ENCODE measurements around the gene PLCL2. TPM values are rescaled to one million over a fixed set of nuclear protein-coding genes. Genes with fewer than 3 reads are reported as not detected.

PLCL2 gene
- polyA plus RNA-seq, 2 of the 4 experiments (the other 2 are of a cell fraction): 2.1 to 3.0 TPM

GRCh38 chr3:16883723-16884083, 1.1 kb upstream of the PLCL2 start:
- WGBS (ENCODE audit: missing lambda C conversion rate): 84% methylated on average over 16 of the region's 16 CpGs
- no peak for TF ChIP-seq REST (IDR thresholded peaks at IDR 0.05)
- TF ChIP-seq ZSCAN20 (CRISPR knock-in tag; IDR thresholded peaks at IDR 0.05): no peak
- TF ChIP-seq BHLHE40 (IDR thresholded peaks at IDR 0.05; ENCODE audit: low read depth, low read length): no peak
- TF ChIP-seq EP300 (IDR thresholded peaks at IDR 0.05): no peak
- Histone ChIP-seq H3K27ac (peak overlapping the region in 1 of 2 experiments; percentile 88; a peak in 3 of 6 replicates), H3K4me2 (peak overlapping the region; percentile 74), H3K4me3 (peak overlapping the region; percentile 85), H3K4me1 (peaks cover 8% of the 10 kb centered on the region; the same call in 2 of the 3 replicates), H3K9me3 (no peaks in the 10 kb centered on the region)
- DNase-seq (ENCODE audit: low read depth in 1 of 2, low spot score in 1 of 2) (no peak), FAIRE-seq (no peak), ATAC-seq (peak in 1 of 2 experiments; percentile 8; a peak in 1 of 6 replicates)
- CTCF ChIA-PET: interaction anchor here (0.6 to 3.1 kb wide), 30 partner anchors 10 to 349 kb away, joined by 3 to 21 read pairs (median 4); no protein-coding TSS in a partner anchor
- POLR2A ChIA-PET: no interaction called here

- H3K4me2 ChIP-seq: peak overlapping the region; percentile 74
- H3K4me1 ChIP-seq: peaks cover 8% of the 10 kb centered on the region; the same call in 2 of the 3 replicates
- H3K9me3 ChIP-seq: no peaks in the 10 kb centered on the region
- DNase-seq (ENCODE audit: low read depth in 1 of 2, low spot score in 1 of 2) (peak; percentile 69 to 92), ATAC-seq (peak; percentile 80 to 94), FAIRE-seq (no peak)
- peak overlapping the region; percentile 77 to 88 for H3K27ac ChIP-seq
- CTCF ChIA-PET: interaction anchor here (0.6 to 3.1 kb wide), 31 partner anchors 10 to 348 kb away, joined by 3 to 21 read pairs (median 4); no protein-coding TSS in a partner anchor
- POLR2A ChIA-PET: no interaction called here
- peak overlapping the region; percentile 85 for H3K4me3 ChIP-seq
- WGBS (ENCODE audit: missing lambda C conversion rate): no CpG with 5 or more reads among the region's 81 CpGs
- peak; percentile 75 for TF ChIP-seq SMC3 (IDR thresholded peaks at IDR 0.05)
- peak; percentile 61 for TF ChIP-seq PHF8 (IDR thresholded peaks at IDR 0.05; ENCODE audit: borderline replicate concordance, low read depth)
- TF ChIP-seq JUN (IDR thresholded peaks at IDR 0.05): no peak
- peak; percentile 74 for TF ChIP-seq CTCF (IDR thresholded peaks at IDR 0.05)
- no peak for TF ChIP-seq REST (IDR thresholded peaks at IDR 0.05)
- no peak for TF ChIP-seq ELK1 (IDR thresholded peaks at IDR 0.05; ENCODE audit: low read depth, low read length)
- TF ChIP-seq RAD21 (conservative IDR thresholded peaks at IDR 0.05 in 1 of 2, IDR thresholded peaks at IDR 0.05 in 1 of 2): peak; percentile 54 to 69
- TF ChIP-seq HES2 (IDR thresholded peaks at IDR 0.05): no peak
- peak; percentile 54; the same call in 1 of the 2 replicates for TF ChIP-seq RNF2 (IDR thresholded peaks at IDR 0.05; ENCODE audit: borderline replicate concordance, low read depth)
- peak; percentile 72; the same call in 1 of the 2 replicates for TF ChIP-seq HMGXB4 (CRISPR knock-in tag; IDR thresholded peaks at IDR 0.05; ENCODE audit: borderline replicate concordance)
Measured at GRCh38 chr3:16884084-16884747, 539 bp upstream of the PLCL2 start.
